ENCODE results near the gene LTB. TPM values are rescaled to one million over a fixed set of nuclear protein-coding genes. Genes with fewer than 3 reads are reported as not detected.

The LTB gene
- total RNA-seq, 1 experiment from 2014 or later = not detected

GRCh38 chr6:31619805-31620585 lies 37.8 kb upstream of the LTB start:
- Histone ChIP-seq H2BK120ac (ENCODE audit: low read depth, low read length, poor library complexity, severe bottlenecking) (peak overlapping the region; percentile 58), H4K5ac (ENCODE audit: insufficient read length, low read depth, low read length) (no peak overlapping the region), H3K79me2 (ENCODE audit: insufficient read depth, low read length) (peaks cover 20% of the 10 kb centered on the region), H2BK15ac (ENCODE audit: low read depth, low read length) (no peak overlapping the region), H3K27ac (ENCODE audit: insufficient read length, low read depth, low read length) (peak overlapping the region; percentile 86), H3K23me2 (ENCODE audit: insufficient read length, low read depth, low read length, poor library complexity, severe bottlenecking) (peaks cover 8% of the 10 kb centered on the region), H2BK12ac (ENCODE audit: insufficient read length, low read depth, low read length) (no peak overlapping the region), H4K91ac (ENCODE audit: insufficient read length, low read depth, low read length) (no peak overlapping the region), H3K14ac (ENCODE audit: insufficient read depth, low read length) (peak overlapping the region; percentile 95), H4K20me1 (ENCODE audit: control insufficient read depth, insufficient read depth, insufficient read length) (no peaks in the 10 kb centered on the region), H3K18ac (ENCODE audit: insufficient read length, low read depth, low read length) (peak overlapping the region; percentile 90), H3K23ac (ENCODE audit: insufficient read length, low read depth, low read length) (no peak overlapping the region), H2BK20ac (ENCODE audit: low read depth, low read length, poor library complexity, severe bottlenecking) (no peak overlapping the region), H2BK5ac (ENCODE audit: insufficient read length, low read length) (no peak overlapping the region), H4K8ac (replicated peaks; ENCODE audit: insufficient read length, low read depth, low read length) (no peak overlapping the region), H3K9me3 (ENCODE audit: control insufficient read depth, low read depth, low read length) (no peaks in the 10 kb centered on the region), H3K27me3 (ENCODE audit: insufficient read depth, low read length) (no peaks in the 10 kb centered on the region), H3K4me1 (ENCODE audit: insufficient read depth, low read length) (peaks cover 14% of the 10 kb centered on the region), H3K9ac (ENCODE audit: extremely low read depth, insufficient read length, low read length) (peak overlapping the region; percentile 74), H2AK5ac (ENCODE audit: insufficient read length, low read length) (no peak overlapping the region), H3T11ph (ENCODE audit: low read length) (peak overlapping the region; percentile 30), H3K56ac (ENCODE audit: insufficient read length, low read depth, low read length) (no peak overlapping the region), H2AFZ (ENCODE audit: low read length) (no peak overlapping the region), H3K4ac (ENCODE audit: low read depth, low read length) (no peak overlapping the region; the same call in 1 of the 2 replicates), H3K79me1 (ENCODE audit: insufficient read depth, low read depth, low read length, poor library complexity, severe bottlenecking) (peaks cover 2% of the 10 kb centered on the region), H3K4me2 (ENCODE audit: insufficient read depth, insufficient read length, low read length) (peak overlapping the region; percentile 31)
- peak; percentile 99 for DNase-seq
- H3K4me1 Mint-ChIP-seq = peaks cover 29 to 34% of the 10 kb centered on the region in 2 experiments
- peaks cover 35 to 39% (median 39%) of the 10 kb centered on the region in 3 experiments for H3K36me3 Mint-ChIP-seq (ENCODE audit: insufficient read depth in 1 of 3, low read depth in 3 of 3)
- H3K4me3 Mint-ChIP-seq = peak overlapping the region; percentile 93 to 98
- H3K27me3 Mint-ChIP-seq (ENCODE audit: low read depth) = no peaks in the 10 kb centered on the region
- H3K27ac Mint-ChIP-seq = peak overlapping the region; percentile 100
- WGBS (ENCODE audit: extremely low coverage, insufficient read length, low lambda C conversion rate) = no CpG with 5 or more reads among the region's 50 CpGs
- no peak for TF ChIP-seq CTCF (conservative IDR thresholded peaks at IDR 0.05)
- H3K9me3 Mint-ChIP-seq = no peaks in the 10 kb centered on the region; a peak in 1 of 5 replicates
